Right cardiac atrium (tissue), 5 donors: ENCODE measurements around the gene HCN2. TPM values are rescaled to one million over a fixed set of nuclear protein-coding genes. Genes with fewer than 3 reads are reported as not detected.

Experiments
- ATAC-seq, 2 donors: fragments of 200-7000 bp; cut with Tn5 transposase; one replicate each; pipeline versions ENCODE4 v1.8.0 to v1.9.1; 2020; ENCODE audit warnings: moderate library complexity in 2 of 2, mild to moderate bottlenecking in 1 of 2
- DNase-seq, 3 donors: peaks; one replicate each; pipeline ENCODE4 v3.0.0-alpha.2; 2020
- H3K27ac ChIP-seq: one replicate; pipeline ENCODE4 v1.5.1; 2013; ENCODE audit warnings: mild to moderate bottlenecking, low read length, control low read depth, moderate library complexity
- H3K27me3 ChIP-seq: one replicate; pipeline ENCODE4 v1.6.1; 2013; ENCODE audit not compliant: control insufficient read depth, insufficient read depth
- H3K4me1 ChIP-seq: one replicate; pipeline ENCODE4 v1.6.1; 2013; ENCODE audit warnings: low read length; ENCODE audit not compliant: control insufficient read depth, insufficient read depth
- H3K4me3 ChIP-seq: one replicate; pipeline ENCODE4 v1.5.1; 2013; ENCODE audit warnings: low read length, control low read depth
- H3K9me3 ChIP-seq: one replicate; pipeline ENCODE4 v1.6.1; 2013; ENCODE audit warnings: low read length; ENCODE audit not compliant: control insufficient read depth
- WGBS: extraction: QIAGEN DNeasy Blood & Tissue Kit; methylation state at CpG from one replicate; pipeline ENCODE4 v1.1.7; 2013; 5-methylcytosine and 5-hydroxymethylcytosine counted together
- intact Hi-C, 4 donors: fragments of 100-400 bp; cut with DNase I; formaldehyde crosslinking; loops; one replicate each; pipeline versions ENCODE4 v1.11.0 to v1.14.0; 2022 to 2023
- polyA plus RNA-seq: library from polyadenylated mRNA; stranded (reverse); fragments of 200-250 nt; gene quantifications from one replicate; pipeline ENCODE4 v1.2.3, GENCODE V29; 2013
- total RNA-seq, 4 donors: library from RNA; stranded (reverse); fragmentation: NEBNext Ultra II Directional; extraction: Animal tissue kit (Norgen Biotek cat#: 25700); gene quantifications; one replicate each; pipeline ENCODE4 v1.2.1, GENCODE V29; 2021
- donor health status: healthy with polysubstance abuse.
- donor health status: DM: no; HTN: yes; CAD: no.
- donor health status: DM: no; HTN: no; CAD: no.
- donor health status: DM: no; HTN: yes; CAD: no; lungs with severe emphysema.
- donor health status: DM: yes; HTN: yes; CAD: no.

Gene HCN2
- total and polyA plus RNA-seq, 5 donors = 15.8 to 24.7 (median 20.3) TPM

DNA sequence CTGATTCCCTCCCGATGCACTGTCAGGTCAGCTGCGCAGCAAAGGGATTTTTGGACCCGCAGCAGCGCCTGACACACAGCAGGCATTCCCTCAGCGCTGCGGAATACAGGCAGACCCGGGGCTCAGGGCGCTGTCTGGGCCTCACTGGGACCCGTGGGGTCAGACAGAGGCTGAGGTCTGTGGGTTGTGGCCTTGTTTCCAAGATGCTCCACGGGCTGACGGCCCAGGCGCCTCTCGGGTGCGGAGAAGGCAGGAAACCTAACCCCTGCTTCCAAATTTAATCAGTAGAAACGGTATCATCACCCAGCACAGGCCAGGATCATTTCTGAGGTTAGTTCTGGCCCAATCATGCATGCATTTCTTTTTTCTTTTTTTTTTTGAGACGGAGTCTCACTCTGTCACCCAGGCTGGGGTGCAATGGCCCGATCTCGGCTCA, 74.0 kb downstream of the HCN2 start:
- 53% methylated on average over 18 of the region's 18 CpGs for WGBS
- peak; percentile 6 to 9 for ATAC-seq
- Histone ChIP-seq H3K27ac (peak overlapping the region; percentile 96), H3K9me3 (no peaks in the 10 kb centered on the region), H3K27me3 (no peaks in the 10 kb centered on the region), H3K4me1 (peaks cover 9% of the 10 kb centered on the region), H3K4me3 (peak overlapping the region; percentile 45)
- intact Hi-C loops = loop anchor here in 3 of 4 donors (2.0 to 5.0 kb wide), 2 partner anchors 71 to 131 kb away; partner anchors contain the start of gene CDC34 (in 1 of the 3)
- no peak for DNase-seq

DNA sequence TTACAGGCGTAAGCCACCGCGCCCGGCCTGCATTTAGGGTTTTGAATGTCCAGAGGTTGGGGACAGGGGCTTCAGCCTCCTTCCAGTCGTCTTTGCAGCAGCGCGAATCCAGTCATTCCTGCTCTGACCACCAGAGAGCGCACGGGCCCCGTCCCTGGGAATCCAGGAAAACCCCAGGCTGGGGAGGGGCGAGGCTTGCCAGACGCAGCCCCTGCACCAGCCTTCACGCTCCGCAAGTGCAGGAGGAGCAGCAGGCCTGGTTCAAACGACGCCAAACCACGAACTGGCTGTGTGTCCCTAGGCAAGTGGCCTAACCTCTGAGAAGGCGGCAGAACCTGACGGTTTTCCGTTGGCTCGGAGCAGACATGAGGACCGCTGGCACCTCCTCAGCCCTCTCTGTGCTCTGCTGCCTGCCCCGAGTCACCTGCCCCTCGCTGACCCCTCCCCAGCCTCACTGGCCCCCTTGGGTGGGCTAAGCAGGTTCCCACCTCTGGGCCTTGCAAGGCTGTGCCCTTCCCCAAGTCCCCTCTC, 75.3 kb downstream of the HCN2 start:
- intact Hi-C loops = loop anchor here (2.0 to 5.0 kb wide), 3 partner anchors 67 to 133 kb away; partner anchors contain the start of gene CDC34 (in 1 of the 4)
- Histone ChIP-seq H3K4me3 (no peak overlapping the region), H3K27me3 (no peaks in the 10 kb centered on the region), H3K27ac (no peak overlapping the region), H3K4me1 (peaks cover 9% of the 10 kb centered on the region), H3K9me3 (no peaks in the 10 kb centered on the region)
- peak; percentile 83 to 94 (median 93) for DNase-seq
- peak; percentile 42 to 48 for ATAC-seq
- WGBS = 5% methylated on average over 24 of the region's 24 CpGs

Other genes starting within 250 kb of the HCN2 start
- 10 to 100 TPM; 14.7 to 23.1 (median 18.9) TPM for gene MIER2, start 245.1 kb upstream of the HCN2 start, total RNA-seq
- 15.1 TPM for gene MIER2, start 245.1 kb upstream of the HCN2 start, polyA plus RNA-seq
- gene C2CD4C, start 180.7 kb upstream of the HCN2 start, total RNA-seq = 1 to 10 TPM in 1 of 4 donors, under 1 TPM in 3; 0.35 to 1.2 (median 0.63) TPM
- 0.79 TPM for gene C2CD4C, start 180.7 kb upstream of the HCN2 start, polyA plus RNA-seq
- 10 to 100 TPM; 14.3 to 20.0 (median 17.6) TPM for gene SHC2, start 128.8 kb upstream of the HCN2 start, total RNA-seq
- gene SHC2, start 128.8 kb upstream of the HCN2 start, polyA plus RNA-seq = 21.0 TPM
- gene MADCAM1, start 93.4 kb upstream of the HCN2 start, total RNA-seq = under 1 TPM; 0.28 to 0.59 (median 0.36) TPM
- 0.27 TPM for gene MADCAM1, start 93.4 kb upstream of the HCN2 start, polyA plus RNA-seq
- 10 to 100 TPM; 10.9 to 15.6 (median 14.7) TPM for gene TPGS1, start 82.4 kb upstream of the HCN2 start, total RNA-seq
- gene TPGS1, start 82.4 kb upstream of the HCN2 start, polyA plus RNA-seq = 21.3 TPM
- gene CDC34, start 58.1 kb upstream of the HCN2 start, total RNA-seq = 10 to 100 TPM; 66.8 to 78.4 (median 74.3) TPM
- gene CDC34, start 58.1 kb upstream of the HCN2 start, polyA plus RNA-seq = 95.8 TPM
- under 1 TPM in 2 of 4 donors, not detected in 2; 0.26 to 0.32 TPM for gene GZMM, start 45.8 kb upstream of the HCN2 start, total RNA-seq
- 0.43 TPM for gene GZMM, start 45.8 kb upstream of the HCN2 start, polyA plus RNA-seq
- 1,000 to 10,000 TPM; 1,142 to 1,510 (median 1,274) TPM for gene BSG, start 17.3 kb upstream of the HCN2 start, total RNA-seq
- gene BSG, start 17.3 kb upstream of the HCN2 start, polyA plus RNA-seq = 1,705 TPM
- 10 to 100 TPM; 36.1 to 46.4 (median 45.1) TPM for gene POLRMT, start 43.7 kb downstream of the HCN2 start, total RNA-seq
- 36.8 TPM for gene POLRMT, start 43.7 kb downstream of the HCN2 start, polyA plus RNA-seq
- gene FGF22, start 50.0 kb downstream of the HCN2 start, total RNA-seq = under 1 TPM in 3 of 4 donors, not detected in 1; 0.15 to 0.34 (median 0.17) TPM
- 0.23 TPM for gene FGF22, start 50.0 kb downstream of the HCN2 start, polyA plus RNA-seq
- 10 to 100 TPM; 21.7 to 37.6 (median 28.0) TPM for gene RNF126, start 73.3 kb downstream of the HCN2 start, total RNA-seq
- 24.5 TPM for gene RNF126, start 73.3 kb downstream of the HCN2 start, polyA plus RNA-seq
- 100 to 1,000 TPM in 1 of 4 donors, 10 to 100 TPM in 3; 47.1 to 110 (median 61.9) TPM for gene FSTL3, start 86.5 kb downstream of the HCN2 start, total RNA-seq
- gene FSTL3, start 86.5 kb downstream of the HCN2 start, polyA plus RNA-seq = 64.1 TPM
- gene PRSS57, start 105.6 kb downstream of the HCN2 start, total RNA-seq = not detected
- not detected for gene PRSS57, start 105.6 kb downstream of the HCN2 start, polyA plus RNA-seq
- 10 to 100 TPM; 34.9 to 84.9 (median 46.9) TPM for gene PALM, start 119.1 kb downstream of the HCN2 start, total RNA-seq
- 30.3 TPM for gene PALM, start 119.1 kb downstream of the HCN2 start, polyA plus RNA-seq
- gene MISP, start 161.2 kb downstream of the HCN2 start, total RNA-seq = under 1 TPM in 1 of 4 donors, not detected in 3; 0.22 TPM
- 0.02 TPM for gene MISP, start 161.2 kb downstream of the HCN2 start, polyA plus RNA-seq
- gene PTBP1, start 207.6 kb downstream of the HCN2 start, total RNA-seq = 100 to 1,000 TPM in 1 of 4 donors, 10 to 100 TPM in 3; 67.5 to 119 (median 82.3) TPM
- gene PTBP1, start 207.6 kb downstream of the HCN2 start, polyA plus RNA-seq = 42.9 TPM
- gene PLPPR3, start 232.1 kb downstream of the HCN2 start, total RNA-seq = not detected
- 0.05 TPM for gene PLPPR3, start 232.1 kb downstream of the HCN2 start, polyA plus RNA-seq
- gene AZU1, start 238.0 kb downstream of the HCN2 start, total RNA-seq = not detected
- gene AZU1, start 238.0 kb downstream of the HCN2 start, polyA plus RNA-seq = 0.11 TPM